ENCODE results near the gene SYCP1. TPM values are rescaled to one million over a fixed set of nuclear protein-coding genes. Genes with fewer than 3 reads are reported as not detected.
"Not testable (repeated sequence)": the region's sequence is repeated elsewhere in the genome, so short reads cannot be mapped to it uniquely, and the experiment has no call there.

SYCP1 gene, protein sequence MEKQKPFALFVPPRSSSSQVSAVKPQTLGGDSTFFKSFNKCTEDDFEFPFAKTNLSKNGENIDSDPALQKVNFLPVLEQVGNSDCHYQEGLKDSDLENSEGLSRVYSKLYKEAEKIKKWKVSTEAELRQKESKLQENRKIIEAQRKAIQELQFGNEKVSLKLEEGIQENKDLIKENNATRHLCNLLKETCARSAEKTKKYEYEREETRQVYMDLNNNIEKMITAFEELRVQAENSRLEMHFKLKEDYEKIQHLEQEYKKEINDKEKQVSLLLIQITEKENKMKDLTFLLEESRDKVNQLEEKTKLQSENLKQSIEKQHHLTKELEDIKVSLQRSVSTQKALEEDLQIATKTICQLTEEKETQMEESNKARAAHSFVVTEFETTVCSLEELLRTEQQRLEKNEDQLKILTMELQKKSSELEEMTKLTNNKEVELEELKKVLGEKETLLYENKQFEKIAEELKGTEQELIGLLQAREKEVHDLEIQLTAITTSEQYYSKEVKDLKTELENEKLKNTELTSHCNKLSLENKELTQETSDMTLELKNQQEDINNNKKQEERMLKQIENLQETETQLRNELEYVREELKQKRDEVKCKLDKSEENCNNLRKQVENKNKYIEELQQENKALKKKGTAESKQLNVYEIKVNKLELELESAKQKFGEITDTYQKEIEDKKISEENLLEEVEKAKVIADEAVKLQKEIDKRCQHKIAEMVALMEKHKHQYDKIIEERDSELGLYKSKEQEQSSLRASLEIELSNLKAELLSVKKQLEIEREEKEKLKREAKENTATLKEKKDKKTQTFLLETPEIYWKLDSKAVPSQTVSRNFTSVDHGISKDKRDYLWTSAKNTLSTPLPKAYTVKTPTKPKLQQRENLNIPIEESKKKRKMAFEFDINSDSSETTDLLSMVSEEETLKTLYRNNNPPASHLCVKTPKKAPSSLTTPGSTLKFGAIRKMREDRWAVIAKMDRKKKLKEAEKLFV
- total RNA-seq: not detected

DNA sequence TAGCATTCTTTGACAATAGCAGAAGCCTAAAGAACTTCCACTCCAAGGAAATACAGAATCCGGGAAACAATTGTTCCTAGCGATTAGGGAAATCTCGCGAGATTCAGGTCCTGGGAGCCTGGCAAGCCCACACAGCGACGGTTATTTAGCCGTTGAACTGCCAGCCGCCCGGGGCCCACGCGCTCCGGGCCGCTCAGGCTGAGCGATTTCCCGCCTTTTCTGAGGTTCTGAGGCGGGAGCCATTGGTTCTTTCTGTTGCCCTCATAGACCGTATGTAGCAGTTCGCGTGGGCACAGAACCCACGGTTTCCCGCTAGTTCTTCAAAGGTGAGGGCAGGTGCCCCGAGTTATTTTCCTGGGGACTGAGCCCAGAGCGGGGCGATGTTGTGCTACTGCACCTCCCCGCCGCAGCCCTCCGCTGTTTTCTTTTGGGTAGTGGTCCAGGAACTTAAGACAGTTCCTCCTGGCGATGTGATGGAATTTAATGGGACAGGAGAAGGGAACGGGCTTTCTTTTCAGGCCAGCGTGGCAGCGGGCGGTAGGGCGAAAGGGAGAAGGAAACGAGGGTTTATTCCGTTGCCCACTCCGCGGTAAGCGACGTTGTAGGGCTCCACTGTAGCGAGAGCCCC lies at the start of gene SYCP1:
Gene SYCP1 (plus strand): TSS at position 171 of the 628 bp plus-strand sequence. CDS start 602 bp downstream, outside the sequence.
- ATAC-seq: no peak

DNA sequence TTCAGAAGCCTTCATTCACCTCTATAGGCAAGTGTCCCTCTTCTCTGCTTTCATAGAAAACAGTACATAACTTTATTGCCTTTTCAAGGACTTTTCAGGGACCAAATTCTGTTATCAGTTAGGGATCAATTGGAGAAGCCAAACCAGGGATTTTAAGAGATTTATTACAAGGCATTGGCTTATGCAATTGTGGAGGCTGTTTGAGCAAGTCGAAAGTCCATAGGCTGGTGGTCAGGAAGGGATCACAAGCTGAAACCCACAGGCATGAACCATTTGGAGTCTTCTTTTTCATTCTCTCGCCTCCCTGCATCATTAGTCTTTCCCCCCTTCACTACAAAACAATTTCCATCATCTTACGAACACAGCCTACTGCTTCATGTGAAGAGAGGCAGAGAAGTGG lies 34.8 kb upstream of the SYCP1 start:
- no peak for ATAC-seq

DNA sequence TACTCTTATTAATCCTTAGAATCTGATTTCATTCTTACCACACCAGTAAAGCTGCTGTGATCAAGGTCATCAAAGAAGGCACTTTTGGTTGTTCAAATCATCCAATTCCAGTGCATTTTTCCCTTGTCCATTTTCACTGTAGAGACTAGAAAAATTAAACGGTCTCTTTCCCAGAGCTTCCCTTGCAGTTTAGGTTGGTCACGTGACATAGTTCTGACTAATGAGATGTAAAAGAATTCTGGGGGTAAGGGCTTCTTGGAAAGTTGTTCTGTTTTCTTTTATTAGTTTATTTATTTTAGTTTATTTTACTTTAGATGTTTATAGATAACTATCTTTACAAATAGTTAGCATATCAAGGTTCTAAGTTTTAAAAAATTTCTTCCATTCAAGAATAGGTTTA lies 34.3 kb upstream of the SYCP1 start:
- ATAC-seq: no peak

DNA sequence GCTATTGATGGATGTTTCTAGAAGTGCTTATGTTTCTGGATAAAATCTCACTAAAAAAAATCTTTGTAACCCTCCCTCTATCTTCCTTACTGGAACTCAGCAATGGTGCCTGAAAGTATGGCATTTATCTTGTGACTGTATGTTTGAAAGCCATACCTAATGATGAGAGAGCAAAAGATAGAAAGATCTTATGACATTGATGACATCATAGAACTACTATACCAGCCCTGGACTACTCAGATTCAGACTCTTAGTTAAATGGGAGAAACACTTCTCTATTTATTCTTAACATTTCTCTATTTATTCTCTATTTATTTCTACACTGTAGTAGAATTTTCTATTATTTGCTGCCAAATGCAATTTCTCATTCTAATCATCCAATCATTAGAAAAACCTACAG lies 32.7 kb upstream of the SYCP1 start:
- ATAC-seq: no peak

DNA sequence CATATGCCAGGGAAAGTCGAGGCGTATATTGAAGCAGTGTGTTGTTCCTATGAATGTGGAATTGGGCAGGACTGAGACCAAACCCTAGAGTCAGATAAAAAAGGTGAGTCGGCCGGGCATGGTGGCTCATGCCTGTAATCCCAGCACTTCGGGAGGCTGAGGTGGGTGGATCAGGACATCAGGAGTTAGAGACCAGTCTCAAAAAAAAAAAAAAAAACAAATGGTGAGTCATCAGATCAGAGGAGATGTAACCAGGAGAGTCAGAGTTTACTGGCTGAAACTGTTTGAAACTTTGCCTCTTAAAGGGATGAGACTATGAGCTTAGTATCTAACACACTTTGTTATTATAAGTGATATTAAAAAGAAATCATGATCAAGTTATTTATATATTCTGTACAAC lies 26.4 kb upstream of the SYCP1 start:
- peak; percentile 38 for ATAC-seq

DNA sequence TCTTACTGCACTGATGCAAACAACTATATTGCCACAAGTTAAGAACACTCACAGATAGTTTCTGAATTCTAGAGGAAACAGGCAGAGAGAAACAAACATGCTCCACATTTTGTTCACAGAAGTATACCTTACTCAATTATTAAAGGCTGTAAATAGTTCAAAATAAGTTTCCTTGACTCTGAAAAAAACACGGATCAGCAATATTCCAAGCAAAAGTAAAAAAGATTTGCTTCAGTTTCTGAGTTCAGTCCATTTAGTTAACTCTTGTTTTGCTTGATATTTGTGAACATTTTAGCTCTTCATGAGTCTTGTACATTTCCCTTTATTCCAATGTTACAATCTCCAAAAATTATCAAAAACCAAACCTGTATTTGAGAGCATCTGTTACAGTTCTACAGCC lies 24.6 kb upstream of the SYCP1 start:
- ATAC-seq: not testable (repeated sequence)

DNA sequence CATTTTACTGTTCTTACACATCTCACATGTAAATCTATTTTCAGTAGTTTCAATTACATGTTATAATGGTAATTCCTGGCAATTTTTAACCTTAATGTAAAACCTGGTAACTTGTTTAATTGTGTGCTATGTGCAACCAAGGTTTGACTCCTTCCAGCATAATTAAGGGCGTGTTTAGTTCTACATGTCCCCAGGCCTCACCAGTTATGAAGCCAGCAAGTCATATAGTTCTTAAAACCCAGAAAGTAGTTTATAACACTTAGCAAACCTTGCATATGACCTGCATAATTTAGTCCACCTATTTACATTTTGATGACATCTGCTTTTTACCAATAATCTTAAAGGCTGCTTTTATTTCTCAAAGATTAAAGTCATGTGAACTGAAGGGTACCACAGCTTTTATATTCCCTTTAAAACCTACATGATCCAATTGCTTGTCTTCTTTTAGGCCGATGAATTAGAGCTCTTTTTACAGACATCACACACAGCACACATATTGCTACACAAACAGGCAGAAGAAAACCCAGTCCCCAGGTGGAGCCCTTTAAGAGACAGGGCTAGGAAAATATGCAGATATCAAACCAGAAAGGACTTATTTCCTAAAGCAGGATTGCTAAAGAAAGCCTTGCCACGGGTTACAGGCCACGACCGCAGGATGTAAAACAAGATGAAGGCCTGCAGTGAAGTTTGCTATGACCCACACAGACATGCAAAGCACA lies 23.2 kb upstream of the SYCP1 start:
- no peak for ATAC-seq

DNA sequence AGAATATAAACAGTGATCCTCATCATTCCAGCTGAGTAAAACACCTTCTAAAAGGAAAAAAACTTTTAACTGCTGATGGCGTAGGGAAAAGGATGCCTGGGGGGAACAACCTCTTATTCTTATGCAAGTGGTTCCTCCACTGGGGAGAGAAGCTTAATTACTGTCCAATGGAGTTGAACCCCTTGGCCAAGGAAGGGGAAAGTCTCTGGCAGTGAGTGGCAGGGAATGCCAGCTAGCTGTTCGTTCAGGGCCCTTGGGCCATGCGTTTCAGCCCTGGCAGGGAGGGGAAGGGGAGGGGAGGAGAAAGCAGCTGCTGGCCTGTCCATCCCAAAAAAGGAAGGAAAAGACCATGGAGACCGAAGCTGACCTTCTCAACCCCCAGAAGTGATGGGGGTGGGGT lies 22.6 kb upstream of the SYCP1 start:
- ATAC-seq: no peak

DNA sequence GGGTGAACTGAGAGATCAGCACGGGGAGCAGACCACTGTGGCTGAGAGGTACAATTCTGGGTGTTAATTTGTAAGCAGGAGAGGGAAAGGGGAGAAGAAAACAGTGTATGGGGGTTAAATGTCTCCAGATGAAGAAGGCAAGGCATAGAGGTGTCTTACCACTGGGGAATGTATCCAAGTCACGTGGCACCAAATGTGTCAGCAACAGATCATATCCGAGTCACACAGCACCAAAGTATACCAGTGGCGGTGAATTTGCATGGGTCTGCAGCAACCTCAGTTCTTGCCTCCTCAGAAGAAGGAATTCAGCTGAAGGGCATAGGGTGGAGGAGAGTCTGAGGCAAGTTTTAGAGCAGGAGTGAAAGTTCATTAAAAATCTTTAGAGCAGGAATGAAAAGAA lies 21.2 kb upstream of the SYCP1 start:
- ATAC-seq: peak; percentile 46

DNA sequence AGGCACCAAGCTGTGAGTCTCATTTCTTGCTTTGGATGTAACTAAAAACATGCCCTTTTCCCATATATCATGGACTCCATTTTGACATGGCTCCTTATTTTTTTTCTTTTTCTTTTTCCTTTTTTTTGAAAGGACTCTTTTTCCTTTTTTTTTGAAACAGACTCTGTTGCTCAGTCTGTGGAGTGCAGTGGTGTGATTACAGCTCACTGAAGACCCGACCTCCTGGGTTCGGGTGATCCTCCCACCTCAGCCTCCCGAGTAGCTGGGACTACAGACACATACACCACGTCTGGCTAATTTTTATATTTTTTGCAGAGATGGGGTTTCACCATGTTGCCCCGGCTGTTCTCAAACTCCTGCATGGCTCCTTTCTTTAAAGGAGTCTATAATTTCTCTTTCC lies 10.4 kb upstream of the SYCP1 start:
- ATAC-seq: no peak

DNA sequence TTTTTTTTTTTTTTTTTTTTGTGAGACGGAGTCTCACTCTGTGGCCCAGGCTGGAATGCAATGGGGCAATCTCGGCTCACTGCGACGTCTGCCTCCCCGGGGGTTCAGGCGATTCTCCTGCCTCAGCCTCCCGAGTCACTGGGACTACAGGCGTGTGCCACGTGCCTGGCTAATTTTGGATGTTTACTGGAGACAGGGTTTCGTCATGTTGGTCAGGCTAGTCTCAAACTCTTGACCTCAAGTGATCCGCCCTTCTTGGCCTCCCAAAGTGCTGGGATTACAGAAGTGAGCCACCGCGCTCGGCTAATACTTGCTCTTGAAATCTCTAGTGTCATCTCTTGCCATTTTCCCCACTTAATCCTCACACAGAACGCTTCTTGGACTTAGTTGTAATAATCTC lies 1.1 kb upstream of the SYCP1 start:
- ATAC-seq: no peak

DNA sequence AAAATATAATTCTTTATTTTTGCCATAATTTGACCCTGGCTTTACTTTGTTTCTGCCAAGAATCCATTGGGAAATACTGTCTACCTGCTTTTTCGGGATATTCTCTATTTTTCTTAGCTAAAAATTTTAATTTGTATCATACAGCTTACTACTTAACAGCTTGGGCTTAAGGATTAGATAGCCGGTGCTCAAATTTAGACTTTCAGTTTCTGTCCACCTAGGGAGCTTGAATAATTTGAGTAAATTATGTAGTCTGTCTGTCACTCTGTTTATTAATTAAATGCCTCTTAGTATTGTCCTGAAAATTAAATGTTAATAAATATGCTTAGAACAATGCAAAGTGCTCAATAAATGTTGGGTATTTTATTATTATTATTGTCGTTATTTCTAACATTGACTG lies 6.7 kb downstream of the SYCP1 start:
- no peak for ATAC-seq

DNA sequence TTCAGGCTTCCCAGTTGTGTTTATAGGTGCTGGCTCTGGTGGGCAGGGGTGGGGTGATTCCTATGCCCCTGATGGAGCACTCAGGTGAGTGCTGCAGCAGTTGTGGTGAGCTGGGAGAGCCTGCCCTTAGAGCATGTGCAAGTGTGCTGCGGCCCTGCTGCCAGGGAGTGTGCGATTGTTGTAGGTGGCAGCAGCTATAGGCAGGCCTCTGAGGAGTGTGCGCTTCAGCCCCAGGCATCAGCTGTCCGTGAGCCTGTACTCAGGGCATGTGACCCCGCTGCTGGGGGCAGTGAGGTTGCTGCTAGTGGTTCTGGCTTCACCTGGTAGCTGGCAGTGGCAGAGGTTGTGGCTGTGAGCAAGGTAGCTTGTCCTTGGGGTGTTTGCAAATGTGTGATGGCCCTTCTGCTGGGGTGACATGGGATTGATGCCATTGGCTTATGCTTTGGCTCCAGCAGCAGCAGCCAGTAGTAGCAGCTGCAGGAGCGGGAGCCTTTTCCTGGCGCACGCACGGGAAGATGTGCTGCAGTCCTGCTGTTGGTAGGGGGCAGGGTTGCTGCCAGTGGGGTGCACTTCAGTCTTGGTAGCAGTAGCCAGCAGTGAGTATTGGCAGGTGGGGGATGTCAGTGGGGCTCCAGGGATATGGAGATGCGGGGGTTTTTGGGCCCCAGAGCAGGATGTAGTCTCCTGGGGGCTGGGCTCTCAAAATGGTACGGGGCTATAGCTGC lies 37.7 kb downstream of the SYCP1 start:
- ATAC-seq: no peak

DNA sequence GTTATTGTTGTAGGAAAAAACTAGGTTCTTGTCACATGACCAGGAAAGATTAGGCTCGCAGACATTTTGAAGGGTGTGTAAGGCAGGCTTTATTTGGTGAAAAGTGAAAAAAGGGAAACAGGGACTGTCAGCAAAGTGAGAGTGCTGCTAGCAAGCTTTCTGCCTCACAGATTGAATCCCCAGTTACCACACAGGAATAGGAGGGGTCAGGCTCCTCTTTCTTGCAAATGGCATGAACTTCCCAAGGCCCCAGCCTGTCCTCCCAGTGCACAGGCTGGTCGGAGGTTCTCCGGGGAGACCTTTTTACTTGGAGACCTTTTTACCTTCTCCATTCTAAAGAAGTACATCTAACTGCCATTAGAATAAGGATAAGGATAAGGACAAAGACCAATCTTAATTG lies 42.1 kb downstream of the SYCP1 start:
- ATAC-seq: no peak

DNA sequence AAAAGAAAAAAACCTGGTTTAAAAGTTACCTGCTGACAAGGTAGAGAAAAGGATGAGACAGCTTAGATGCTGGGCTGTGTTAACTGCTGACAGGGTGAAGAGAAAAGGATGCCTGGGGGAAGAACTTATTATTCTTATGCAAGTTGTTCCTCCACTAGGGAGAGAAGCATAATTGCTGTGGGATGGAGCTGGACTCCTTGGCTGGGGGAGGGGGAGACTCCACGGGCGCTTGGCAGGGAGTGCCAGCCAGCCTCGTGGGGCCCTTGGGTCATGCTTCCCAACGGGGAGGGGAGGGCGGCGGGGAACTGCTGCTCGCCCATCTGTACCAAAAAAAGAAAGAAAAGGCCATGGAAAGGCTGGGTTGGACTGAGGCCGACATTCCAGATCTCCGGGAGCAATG lies 47.2 kb downstream of the SYCP1 start:
- ATAC-seq: no peak

DNA sequence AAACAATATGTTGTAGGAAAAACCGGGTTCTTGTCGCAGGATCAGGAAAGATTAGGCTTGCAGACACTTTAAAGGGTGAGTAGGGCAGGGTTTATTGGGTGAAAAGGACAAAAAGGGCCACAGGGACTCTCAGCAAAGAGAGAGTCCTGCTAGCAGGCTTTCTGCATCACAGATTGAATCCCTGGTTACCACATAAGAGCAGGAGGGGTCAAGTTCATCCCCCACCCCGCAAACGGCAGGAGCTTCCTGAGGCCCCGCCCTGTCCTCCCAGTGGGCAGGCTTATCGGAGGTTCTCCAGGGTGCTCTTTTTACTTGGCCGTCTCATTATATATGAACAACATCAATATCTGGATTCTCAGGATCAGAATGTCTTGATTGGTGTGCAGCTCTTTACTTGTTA lies 47.7 kb downstream of the SYCP1 start:
- no peak for ATAC-seq

DNA sequence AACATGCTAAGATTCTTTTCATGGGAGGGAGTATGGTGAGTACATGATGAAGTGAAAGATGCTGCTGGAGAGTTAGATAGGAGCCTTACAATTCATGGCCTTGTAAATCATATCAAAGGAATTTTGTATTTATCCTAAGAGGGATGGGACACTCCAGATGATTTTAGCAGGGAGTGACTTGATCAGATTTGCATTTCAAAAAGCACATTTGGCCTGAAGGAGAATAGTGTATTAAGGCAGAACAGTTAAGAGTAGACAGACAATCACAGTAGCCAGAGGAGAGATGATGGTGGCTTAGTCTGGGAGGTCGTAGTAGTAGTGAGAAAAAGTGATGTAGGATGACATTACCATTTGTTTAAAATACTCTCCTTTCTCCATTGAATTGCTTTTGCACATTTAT lies 48.8 kb downstream of the SYCP1 start:
- no peak for ATAC-seq

DNA sequence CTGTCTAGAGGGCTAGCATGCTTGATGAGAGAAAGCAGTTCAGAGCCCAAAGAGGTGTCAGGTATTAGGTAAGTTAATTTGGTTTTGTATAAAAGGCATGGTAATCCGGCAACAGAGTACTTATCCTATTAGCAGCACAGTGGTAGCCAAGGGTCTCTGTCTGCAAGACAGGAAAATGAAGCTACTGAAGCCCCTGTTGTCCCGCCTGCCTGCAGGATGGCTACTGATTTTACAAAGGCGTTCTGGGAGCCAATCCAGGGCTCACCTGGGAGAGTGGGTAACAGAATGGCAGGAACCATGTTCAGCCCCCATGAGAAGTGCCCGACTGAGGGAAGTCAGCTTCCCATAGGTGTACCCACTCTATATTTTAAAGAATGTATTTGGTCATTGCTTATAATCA lies 61.1 kb downstream of the SYCP1 start:
- not testable (repeated sequence) for ATAC-seq

DNA sequence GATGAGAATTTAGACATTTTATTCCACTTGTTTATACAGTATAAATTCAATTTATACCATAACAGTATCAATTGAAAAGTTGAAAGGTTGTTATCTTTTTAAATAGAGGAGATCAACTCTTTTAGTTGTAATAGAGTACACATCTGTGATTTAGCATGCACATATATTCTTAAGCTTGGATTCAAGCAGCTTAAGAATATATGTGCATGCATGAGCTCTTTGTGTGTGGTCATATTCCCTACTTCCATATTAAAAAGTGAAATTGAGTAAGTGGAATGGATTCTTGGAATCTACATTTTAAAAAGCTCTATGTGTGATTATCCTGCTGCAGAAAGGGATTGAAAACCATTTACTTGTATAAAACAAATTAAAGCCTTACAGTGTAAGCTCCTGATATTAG lies 71.9 kb downstream of the SYCP1 start:
- ATAC-seq: no peak

DNA sequence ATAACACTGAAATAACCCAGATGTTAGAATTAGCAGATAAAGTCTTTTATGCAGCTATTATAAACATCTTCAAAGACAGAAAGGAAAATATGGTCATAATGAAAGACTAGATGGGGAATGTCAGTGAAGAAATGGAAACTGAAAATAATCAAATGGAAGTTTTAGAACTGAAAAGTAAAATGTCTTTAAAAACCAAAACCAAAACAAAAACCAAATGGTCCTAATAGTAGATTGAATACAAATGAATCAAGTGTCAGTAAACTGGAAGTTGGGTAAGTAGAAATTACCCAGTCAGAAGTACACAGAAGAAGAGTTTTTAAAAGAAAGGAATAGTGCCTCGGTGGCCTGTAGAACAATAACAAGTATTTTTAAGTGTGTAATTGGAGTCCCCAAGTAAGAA lies 72.7 kb downstream of the SYCP1 start:
- no peak for ATAC-seq

DNA sequence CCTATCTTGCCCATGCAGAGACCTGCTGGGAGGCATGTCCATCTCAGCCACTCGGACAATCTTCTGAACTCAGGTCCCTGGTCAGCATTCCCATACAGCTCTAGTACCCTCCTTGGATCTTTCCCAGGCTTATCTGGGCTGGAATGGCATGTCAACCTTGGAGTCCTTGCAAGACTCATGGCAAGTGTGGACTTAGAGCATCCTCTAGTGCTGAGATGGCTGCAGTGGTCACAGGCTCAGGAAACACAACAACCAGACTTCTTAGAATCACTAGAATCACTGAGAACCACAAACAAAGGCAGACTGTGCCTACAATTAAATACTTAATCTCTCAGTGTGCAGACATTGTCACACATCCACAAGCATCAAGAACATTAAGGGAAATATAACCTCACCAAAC lies 101.9 kb downstream of the SYCP1 start:
- peak; percentile 48 for ATAC-seq

DNA sequence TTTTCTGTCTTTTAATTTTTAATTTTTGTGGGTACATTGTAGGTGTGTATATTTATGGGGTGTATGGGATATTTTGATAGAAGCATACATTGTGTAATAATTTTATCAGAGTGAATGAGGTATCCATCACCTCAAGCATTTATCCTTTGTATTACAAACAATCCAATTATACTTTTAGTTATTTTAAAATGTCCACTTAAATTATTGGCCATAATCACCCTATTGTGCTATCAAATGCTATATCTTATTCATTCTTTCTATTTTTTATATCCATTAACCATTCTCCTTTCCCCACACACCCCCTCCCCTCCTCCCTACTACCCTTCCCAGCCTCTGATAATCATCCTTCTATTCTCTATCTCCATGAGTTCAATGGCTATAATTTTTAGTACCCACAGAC lies 104.8 kb downstream of the SYCP1 start:
- ATAC-seq: no peak

Data from esophagus mucosa (tissue), 1 donor.